Dendritic cell treated with granulocyte-macrophage colony-stimulating factor and Interleukin-4, amounts not matched to agents 40 ng/mL and 50 ng/mL, for 4 days (primary cell): ENCODE measurements around the gene GALT.
"Not testable (repeated sequence)": the region's sequence is repeated elsewhere in the genome, so short reads cannot be mapped to it uniquely, and the experiment has no call there.

Source experiments
- H3K27ac Mint-ChIP-seq: one replicate; pipeline ENCODE4 v1.8.0; 2022; ENCODE audit warnings: mild to moderate bottlenecking, mixed read lengths
- H3K27me3 Mint-ChIP-seq: one replicate; pipeline ENCODE4 v1.8.0; 2022; ENCODE audit warnings: mild to moderate bottlenecking, mixed read lengths
- H3K36me3 Mint-ChIP-seq: one replicate; pipeline ENCODE4 v1.8.0; 2022; ENCODE audit warnings: low read depth, mixed read lengths
- H3K4me1 Mint-ChIP-seq: one replicate; pipeline ENCODE4 v1.8.0; 2022; ENCODE audit warnings: low read depth, mixed read lengths
- H3K4me3 Mint-ChIP-seq: one replicate; pipeline ENCODE4 v1.8.0; 2022; ENCODE audit warnings: mild to moderate bottlenecking, moderate library complexity, mixed read lengths
- H3K9me3 Mint-ChIP-seq: one replicate; pipeline ENCODE4 v1.8.0; 2022; ENCODE audit warnings: mixed read lengths
- intact Hi-C: fragments of 100-400 bp; cut with micrococcal nuclease; formaldehyde crosslinking; loops from one replicate; pipeline ENCODE4 v1.15.0; 2022

The GALT gene

DNA sequence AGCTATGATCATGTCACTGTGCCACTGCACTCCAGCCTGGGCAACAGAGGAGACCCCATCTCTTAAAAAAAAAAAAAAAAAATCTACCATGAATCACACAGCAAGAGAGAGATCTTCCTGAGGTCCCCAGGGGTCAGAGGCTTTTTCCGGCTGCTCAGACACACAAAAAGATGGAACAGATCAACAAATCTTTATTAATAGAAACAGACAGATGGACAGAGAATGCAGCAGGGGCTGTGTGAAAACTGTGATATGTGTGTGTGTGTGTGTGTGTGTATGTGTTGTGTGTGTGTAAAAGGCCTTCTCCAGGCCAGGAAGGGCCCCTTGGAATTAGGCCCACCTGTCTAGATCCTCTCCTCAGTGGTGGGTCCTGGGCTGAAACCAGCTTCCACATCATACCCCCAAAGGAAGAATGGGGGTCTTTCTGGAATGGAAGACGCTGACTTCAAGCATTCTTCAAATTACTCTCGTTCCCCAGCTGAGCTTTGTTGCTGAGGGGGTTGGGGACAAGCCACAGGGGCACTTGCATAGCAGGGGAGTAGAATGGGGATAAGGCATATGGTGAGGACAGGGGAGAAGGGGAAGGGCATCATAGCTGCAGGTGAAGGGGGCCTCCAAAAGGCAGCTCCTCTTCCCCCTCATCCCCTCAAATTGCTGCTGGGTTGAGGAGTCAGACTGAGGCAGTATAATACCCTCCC lies 11.8 kb upstream of the GALT start:
- no peaks in the 10 kb centered on the region for H3K9me3 Mint-ChIP-seq
- H3K27ac Mint-ChIP-seq: no peak overlapping the region
- intact Hi-C loops: loop anchor here (1.0 to 2.0 kb wide), 2 partner anchors 22 to 88 kb away; partner anchors contain the start of gene RPP25L
- H3K4me1 Mint-ChIP-seq: peaks cover 33% of the 10 kb centered on the region
- H3K27me3 Mint-ChIP-seq: peaks cover 30% of the 10 kb centered on the region
- H3K36me3 Mint-ChIP-seq: peaks cover 15% of the 10 kb centered on the region
- H3K4me3 Mint-ChIP-seq: no peak overlapping the region

DNA sequence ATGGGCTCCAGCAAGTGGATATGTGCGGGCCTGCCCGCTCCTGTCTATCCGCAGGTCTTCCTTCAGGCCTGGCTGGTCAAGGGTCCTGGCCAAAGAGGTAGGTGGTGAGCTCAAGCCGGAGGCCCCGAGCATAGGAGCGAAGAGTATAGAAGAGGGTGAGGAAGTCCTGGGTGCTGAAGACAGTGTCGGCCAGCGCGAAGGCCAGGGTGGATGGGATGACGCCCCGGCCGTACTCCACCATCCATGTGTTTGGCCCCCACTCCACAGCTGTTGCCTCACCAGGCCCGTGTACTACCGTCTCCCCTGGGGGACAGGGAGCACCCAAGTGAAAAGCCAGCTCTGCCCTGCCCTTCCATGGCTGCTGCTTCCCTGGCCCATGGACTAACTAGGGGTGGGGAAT lies 10.9 kb upstream of the GALT start:
- Mint-ChIP-seq H3K27me3 (peaks cover 22% of the 10 kb centered on the region), H3K36me3 (peaks cover 15% of the 10 kb centered on the region), H3K4me3 (no peak overlapping the region), H3K4me1 (peaks cover 33% of the 10 kb centered on the region), H3K9me3 (no peaks in the 10 kb centered on the region), H3K27ac (peak overlapping the region; percentile 11)
- intact Hi-C loops: loop anchor here (2.0 kb wide), 1 partner anchor 89 kb away; no protein-coding TSS in a partner anchor

DNA sequence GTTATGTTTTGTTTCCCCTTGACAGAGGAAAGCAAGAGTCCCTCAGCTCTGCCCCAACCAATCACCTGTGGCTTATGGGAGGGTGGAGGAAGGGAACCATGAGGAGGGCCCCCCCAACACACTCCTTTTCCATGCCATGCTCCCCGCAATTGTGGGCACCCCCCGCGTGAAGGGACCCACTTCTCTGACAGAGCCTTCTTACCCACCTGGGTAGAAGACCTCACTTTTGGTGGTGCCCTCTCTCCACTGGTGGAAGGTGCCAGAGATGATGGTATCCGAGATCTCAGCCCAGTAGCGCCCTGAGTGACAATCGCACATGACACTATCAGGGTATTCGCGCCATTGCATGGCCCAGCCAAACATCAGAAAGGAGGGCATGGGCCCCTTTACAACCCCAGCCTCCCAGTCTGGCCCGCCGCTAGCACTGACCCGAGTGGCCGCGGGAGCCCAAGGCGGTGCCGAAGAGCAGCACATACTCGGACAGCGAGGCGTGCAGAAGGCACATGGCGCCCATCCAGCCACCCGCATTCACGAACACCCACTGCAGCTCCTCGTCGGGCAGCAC lies 9.6 kb upstream of the GALT start:
- Mint-ChIP-seq H3K9me3 (no peaks in the 10 kb centered on the region), H3K4me3 (peak overlapping the region; percentile 91), H3K27ac (peak overlapping the region; percentile 98), H3K4me1 (peaks cover 39% of the 10 kb centered on the region), H3K27me3 (peaks cover 9% of the 10 kb centered on the region), H3K36me3 (peaks cover 15% of the 10 kb centered on the region)
- intact Hi-C loops: loop anchor here (1.0 kb wide), 1 partner anchor 28 kb away; no protein-coding TSS in a partner anchor

DNA sequence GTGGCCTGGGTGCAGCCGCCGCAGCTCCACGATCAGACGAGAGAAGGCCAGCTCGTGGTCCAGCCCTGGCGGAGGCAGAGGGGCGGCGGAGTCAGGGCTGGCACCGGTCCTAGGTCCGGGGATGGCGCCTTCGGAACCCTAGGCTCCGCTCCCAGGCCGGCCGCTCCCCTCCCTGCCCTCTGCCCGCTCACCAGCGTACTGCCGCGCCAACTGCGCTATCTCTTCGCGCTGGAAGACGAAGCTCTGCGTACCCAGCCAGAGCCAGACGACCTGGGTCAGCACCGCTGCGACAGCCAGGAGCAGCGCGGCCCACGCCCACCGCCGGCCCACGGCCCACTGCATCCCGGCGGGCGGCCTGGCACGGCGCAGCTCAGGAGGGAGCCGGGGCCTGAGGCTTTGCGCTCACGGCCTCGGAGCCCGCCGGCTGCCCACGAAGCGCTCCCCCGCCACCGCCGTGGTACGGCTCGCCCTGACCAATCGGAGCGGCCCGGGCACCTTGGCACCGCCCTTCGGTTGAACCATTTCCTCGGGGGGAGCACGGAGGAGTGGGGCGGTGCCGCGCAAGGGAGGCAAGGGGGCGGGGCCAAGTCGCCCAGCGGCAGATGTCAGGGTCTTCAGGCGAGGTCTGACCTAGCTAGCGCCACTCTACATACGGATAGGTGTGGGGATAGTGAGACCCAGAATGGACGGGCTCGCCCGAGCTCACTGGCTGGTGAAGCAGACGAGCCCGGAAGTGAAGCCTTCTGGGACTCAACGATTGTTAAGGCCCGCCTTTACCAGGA lies 8.9 kb upstream of the GALT start, which contains the start of gene SIGMAR1:
Gene SIGMAR1, minus strand, starts transcription at position 432 of the 782 bp plus-strand sequence. Its CDS starts 90 bp downstream, at position 342.
- Mint-ChIP-seq H3K9me3 (no peaks in the 10 kb centered on the region), H3K27me3 (peaks cover 2% of the 10 kb centered on the region), H3K36me3 (peaks cover 15% of the 10 kb centered on the region), H3K27ac (peak within 1 kb of the TSS; percentile 98), H3K4me1 (peaks cover 39% of the 10 kb centered on the region), H3K4me3 (peak within 1 kb of the TSS; percentile 91)
- intact Hi-C loops: loop anchor here (1.0 kb wide), 1 partner anchor 28 kb away; no protein-coding TSS in a partner anchor

GRCh38 chr9:34638138-34638445 lies 8.4 kb upstream of the GALT start:
- peak overlapping the region; percentile 91 for H3K4me3 Mint-ChIP-seq
- H3K27ac Mint-ChIP-seq: peak overlapping the region; percentile 98
- H3K4me1 Mint-ChIP-seq: peaks cover 39% of the 10 kb centered on the region
- no peaks in the 10 kb centered on the region for H3K27me3 Mint-ChIP-seq
- H3K36me3 Mint-ChIP-seq: peaks cover 15% of the 10 kb centered on the region
- no peaks in the 10 kb centered on the region for H3K9me3 Mint-ChIP-seq
- intact Hi-C loops: no loop called here

DNA sequence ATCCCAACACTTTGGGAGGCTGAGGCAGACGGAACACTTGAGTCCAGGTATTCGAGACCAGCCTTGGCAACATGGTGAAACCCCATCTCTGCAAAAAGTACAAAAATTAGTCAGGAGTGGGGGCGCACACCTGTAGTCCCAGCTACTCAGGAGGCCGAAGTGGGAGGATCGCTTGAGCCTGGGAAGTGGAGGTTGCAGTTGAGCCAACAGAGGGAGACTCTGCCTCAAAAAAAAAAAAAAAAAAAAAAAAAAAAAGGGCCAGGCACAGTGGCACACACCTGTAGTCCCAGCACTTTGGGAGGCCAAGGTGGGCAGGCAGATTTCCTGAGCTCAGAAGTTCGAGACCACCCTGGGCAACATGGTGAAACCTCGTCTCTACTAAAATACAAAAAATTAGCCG lies 7.2 kb upstream of the GALT start:
- H3K27ac Mint-ChIP-seq, H3K9me3 Mint-ChIP-seq, H3K4me3 Mint-ChIP-seq, intact Hi-C loops, H3K27me3 Mint-ChIP-seq: not testable (repeated sequence)
- Mint-ChIP-seq H3K36me3 (peaks cover 15% of the 10 kb centered on the region), H3K4me1 (peaks cover 39% of the 10 kb centered on the region)

DNA sequence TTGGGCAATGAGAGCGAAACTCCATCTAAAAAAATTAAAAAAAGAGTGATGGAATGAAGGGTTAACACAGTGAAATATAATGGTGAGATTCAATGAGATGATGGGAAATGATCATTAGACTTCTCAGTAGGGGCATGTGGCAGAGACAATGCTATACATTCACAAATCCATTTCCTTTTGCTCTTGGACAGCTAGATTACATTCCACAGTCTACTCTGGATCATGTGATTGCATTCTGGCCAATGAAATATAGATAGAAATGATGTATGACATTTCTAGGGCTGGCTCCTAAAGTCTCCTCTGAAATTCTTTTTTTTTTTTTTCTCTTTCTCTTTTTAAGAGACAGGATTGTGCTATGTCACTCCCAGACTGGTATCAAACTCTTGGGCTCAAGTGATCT lies 3.8 kb upstream of the GALT start:
- H3K4me1 Mint-ChIP-seq: peaks cover 32% of the 10 kb centered on the region
- H3K27ac Mint-ChIP-seq: no peak overlapping the region
- H3K9me3 Mint-ChIP-seq: no peaks in the 10 kb centered on the region
- intact Hi-C loops: no loop called here
- H3K27me3 Mint-ChIP-seq: no peaks in the 10 kb centered on the region
- H3K36me3 Mint-ChIP-seq: peaks cover 9% of the 10 kb centered on the region
- no peak overlapping the region for H3K4me3 Mint-ChIP-seq

- Mint-ChIP-seq H3K4me3 (no peak overlapping the region), H3K27ac (no peak overlapping the region)
These were observed 1.6 kb upstream of the GALT start for GRCh38 chr9:34644766-34645314.

DNA sequence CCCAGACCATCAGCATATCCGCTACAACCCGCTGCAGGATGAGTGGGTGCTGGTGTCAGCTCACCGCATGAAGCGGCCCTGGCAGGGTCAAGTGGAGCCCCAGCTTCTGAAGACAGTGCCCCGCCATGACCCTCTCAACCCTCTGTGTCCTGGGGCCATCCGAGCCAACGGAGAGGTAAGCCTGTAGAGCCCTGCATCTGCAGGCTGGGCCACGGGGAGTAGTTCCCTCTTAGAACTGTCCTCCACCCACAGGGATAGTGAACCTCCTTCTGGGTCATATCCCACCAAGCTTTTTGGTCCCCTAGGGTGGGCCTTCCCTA lies 569 bp downstream of the GALT start:
- H3K27ac Mint-ChIP-seq: peak overlapping the region; percentile 87
- H3K36me3 Mint-ChIP-seq: peaks cover 42% of the 10 kb centered on the region
- H3K4me3 Mint-ChIP-seq: peak overlapping the region; percentile 83
- peaks cover 32% of the 10 kb centered on the region for H3K4me1 Mint-ChIP-seq
- no peaks in the 10 kb centered on the region for H3K9me3 Mint-ChIP-seq
- intact Hi-C loops: loop anchor here (1.0 kb wide), 1 partner anchor 17 kb away; no protein-coding TSS in a partner anchor
- H3K27me3 Mint-ChIP-seq: no peaks in the 10 kb centered on the region

More at GRCh38 chr9:34644766-34645314, 1.6 kb upstream of the GALT start:
- peaks cover 32% of the 10 kb centered on the region for H3K4me1 Mint-ChIP-seq
- peaks cover 31% of the 10 kb centered on the region for H3K36me3 Mint-ChIP-seq
- no peaks in the 10 kb centered on the region for H3K9me3 Mint-ChIP-seq
- H3K27me3 Mint-ChIP-seq: no peaks in the 10 kb centered on the region
- intact Hi-C loops: no loop called here

DNA sequence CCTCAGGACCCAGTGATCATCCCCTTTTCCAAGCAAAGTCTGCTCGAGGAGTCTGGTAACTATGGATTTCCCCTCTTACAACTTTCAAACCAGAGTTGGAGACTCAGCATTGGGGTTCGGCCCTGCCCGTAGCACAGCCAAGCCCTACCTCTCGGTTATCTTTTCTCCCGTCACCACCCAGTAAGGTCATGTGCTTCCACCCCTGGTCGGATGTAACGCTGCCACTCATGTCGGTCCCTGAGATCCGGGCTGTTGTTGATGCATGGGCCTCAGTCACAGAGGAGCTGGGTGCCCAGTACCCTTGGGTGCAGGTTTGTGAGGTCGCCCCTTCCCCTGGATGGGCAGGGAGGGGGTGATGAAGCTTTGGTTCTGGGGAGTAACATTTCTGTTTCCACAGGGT lies 1.2 kb downstream of the GALT start:
- no peaks in the 10 kb centered on the region for H3K9me3 Mint-ChIP-seq
- intact Hi-C loops: loop anchor here (1.0 kb wide), 1 partner anchor 17 kb away; no protein-coding TSS in a partner anchor
- H3K36me3 Mint-ChIP-seq: peaks cover 42% of the 10 kb centered on the region
- H3K27ac Mint-ChIP-seq: peak overlapping the region; percentile 87
- H3K4me3 Mint-ChIP-seq: peak overlapping the region; percentile 83
- peaks cover 3% of the 10 kb centered on the region for H3K27me3 Mint-ChIP-seq
- H3K4me1 Mint-ChIP-seq: peaks cover 38% of the 10 kb centered on the region

DNA sequence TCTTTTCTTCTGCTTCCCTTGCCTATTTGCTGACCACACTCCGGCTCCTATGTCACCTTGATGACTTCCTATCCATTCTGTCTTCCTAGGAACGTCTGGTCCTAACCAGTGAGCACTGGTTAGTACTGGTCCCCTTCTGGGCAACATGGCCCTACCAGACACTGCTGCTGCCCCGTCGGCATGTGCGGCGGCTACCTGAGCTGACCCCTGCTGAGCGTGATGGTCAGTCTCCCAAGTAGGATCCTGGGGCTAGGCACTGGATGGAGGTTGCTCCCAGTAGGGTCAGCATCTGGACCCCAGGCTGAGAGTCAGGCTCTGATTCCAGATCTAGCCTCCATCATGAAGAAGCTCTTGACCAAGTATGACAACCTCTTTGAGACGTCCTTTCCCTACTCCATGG lies 2.2 kb downstream of the GALT start:
- peaks cover 42% of the 10 kb centered on the region for H3K36me3 Mint-ChIP-seq
- H3K4me1 Mint-ChIP-seq: peaks cover 45% of the 10 kb centered on the region
- H3K9me3 Mint-ChIP-seq: no peaks in the 10 kb centered on the region
- H3K27me3 Mint-ChIP-seq: peaks cover 8% of the 10 kb centered on the region
- H3K4me3 Mint-ChIP-seq: no peak overlapping the region
- H3K27ac Mint-ChIP-seq: no peak overlapping the region
- intact Hi-C loops: no loop called here

DNA sequence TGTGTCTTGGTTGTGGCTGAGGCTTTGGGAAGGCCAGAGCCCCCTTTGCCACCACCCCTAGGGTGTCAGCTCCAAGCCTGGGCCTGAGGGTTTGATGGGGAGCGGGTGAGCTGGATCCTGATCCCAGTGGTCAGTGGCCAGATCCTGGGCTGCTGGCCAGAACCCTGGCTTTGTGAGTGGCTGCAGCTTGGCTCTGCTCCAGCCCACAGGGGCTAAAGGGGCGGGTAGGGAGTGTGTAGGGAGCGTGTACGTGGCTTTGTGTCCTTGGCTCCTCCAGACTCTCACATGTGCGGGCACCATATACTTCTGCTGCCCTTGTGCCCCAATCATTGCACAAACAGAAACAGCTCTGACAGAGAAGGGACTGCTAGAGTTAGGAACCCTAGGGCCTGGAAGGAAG lies 4.3 kb downstream of the GALT start:
- Mint-ChIP-seq H3K27me3 (peaks cover 20% of the 10 kb centered on the region), H3K4me3 (no peak overlapping the region), H3K27ac (no peak overlapping the region), H3K36me3 (peaks cover 42% of the 10 kb centered on the region), H3K9me3 (no peaks in the 10 kb centered on the region), H3K4me1 (peaks cover 50% of the 10 kb centered on the region)
- intact Hi-C loops: no loop called here

DNA sequence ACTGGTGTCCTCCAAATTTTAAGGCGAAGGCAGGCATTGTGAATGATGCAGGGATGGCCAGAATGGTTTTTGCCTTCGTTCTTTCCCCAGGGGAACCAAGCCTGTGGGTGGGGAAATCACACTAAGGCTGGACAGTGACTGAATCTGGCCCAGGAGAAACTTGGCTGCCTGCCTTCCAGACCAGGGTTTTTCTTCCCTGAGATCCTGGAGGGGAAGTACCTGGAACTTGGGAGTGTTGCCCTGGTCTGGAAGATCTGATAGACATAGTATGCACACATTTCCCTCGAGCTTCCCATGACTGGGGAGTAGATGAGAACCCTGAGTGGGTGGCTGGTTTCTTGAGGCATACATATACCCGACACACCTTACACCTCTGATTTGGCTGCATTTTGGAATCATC lies 4.8 kb downstream of the GALT start:
- Mint-ChIP-seq H3K9me3 (no peaks in the 10 kb centered on the region), H3K4me1 (peaks cover 45% of the 10 kb centered on the region), H3K4me3 (no peak overlapping the region), H3K27me3 (peaks cover 23% of the 10 kb centered on the region), H3K36me3 (peaks cover 40% of the 10 kb centered on the region), H3K27ac (no peak overlapping the region)
- intact Hi-C loops: no loop called here
